Astrocyte of the spinal cord (primary cell): ENCODE measurements around the gene HSPA14.
"Not testable (repeated sequence)": the region's sequence is repeated elsewhere in the genome, so short reads cannot be mapped to it uniquely, and the experiment has no call there.

Source experiments
- DNase-seq: peaks from one replicate; pipeline ENCODE4 v3.0.0; 2011; ENCODE audit warnings: low read depth, low spot score
- H3K4me3 ChIP-seq: 2 replicates; pipeline ENCODE4 v1.5.1; 2011; ENCODE audit warnings: low read depth, mild to moderate bottlenecking, low read length, moderate library complexity
- in situ Hi-C: cut with HindIII; loops from 2 replicates; pipeline ENCODE4 v1.10.0; 2017; ENCODE audit warnings: low sequenced_read_pairs
- TF ChIP-seq, protein P1 (sequence below): IDR thresholded peaks from 2 replicates; pipeline ENCODE4 v1.5.1; 2012; ENCODE audit warnings: low read depth, mild to moderate bottlenecking, low read length, inconsistent platforms

HSPA14 gene

DNA sequence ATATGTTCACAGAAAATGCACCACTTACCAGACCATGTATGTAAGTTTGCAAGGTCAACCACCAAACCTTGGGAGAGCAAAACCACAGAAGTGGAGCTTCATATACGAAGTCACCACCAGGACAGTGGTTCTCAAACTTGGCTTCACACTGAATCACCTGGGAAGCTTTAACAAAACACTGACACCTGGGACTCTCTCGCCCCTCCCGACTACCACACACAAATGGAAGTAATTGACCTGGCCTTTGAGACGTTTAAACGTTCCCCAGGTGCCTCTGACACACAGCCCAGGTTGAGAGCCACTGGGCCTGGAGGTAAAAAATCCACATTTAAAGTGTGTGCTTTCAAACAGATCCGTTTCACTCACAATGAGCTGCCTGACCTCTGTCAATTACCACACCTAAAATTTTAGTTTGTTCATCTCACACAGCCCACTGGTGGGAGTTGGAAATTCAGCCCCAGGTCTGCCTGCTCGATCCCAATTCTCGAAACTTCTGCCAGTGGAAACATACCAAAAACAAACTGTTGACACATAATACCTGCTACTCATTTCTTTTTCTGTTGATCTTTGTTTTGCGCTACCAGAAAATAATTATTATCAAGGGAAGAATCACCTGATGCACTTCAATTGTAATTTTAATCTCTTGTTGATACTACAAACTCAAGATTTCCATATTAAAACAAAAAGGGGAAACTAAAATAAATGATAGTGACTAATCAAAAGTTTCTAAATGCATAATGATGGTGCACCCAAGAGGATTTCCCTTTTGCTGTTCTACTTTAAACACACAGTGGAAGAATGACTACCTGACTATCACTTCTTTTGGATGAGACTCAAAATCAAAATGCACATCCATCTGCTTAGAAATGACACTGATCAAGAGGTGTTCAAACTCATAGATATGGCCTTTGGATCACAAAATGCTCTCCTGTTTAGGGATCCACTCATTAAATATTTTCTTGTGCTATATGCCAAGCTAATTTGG lies 26.8 kb upstream of the HSPA14 start:
- TF ChIP-seq, protein P1, sequence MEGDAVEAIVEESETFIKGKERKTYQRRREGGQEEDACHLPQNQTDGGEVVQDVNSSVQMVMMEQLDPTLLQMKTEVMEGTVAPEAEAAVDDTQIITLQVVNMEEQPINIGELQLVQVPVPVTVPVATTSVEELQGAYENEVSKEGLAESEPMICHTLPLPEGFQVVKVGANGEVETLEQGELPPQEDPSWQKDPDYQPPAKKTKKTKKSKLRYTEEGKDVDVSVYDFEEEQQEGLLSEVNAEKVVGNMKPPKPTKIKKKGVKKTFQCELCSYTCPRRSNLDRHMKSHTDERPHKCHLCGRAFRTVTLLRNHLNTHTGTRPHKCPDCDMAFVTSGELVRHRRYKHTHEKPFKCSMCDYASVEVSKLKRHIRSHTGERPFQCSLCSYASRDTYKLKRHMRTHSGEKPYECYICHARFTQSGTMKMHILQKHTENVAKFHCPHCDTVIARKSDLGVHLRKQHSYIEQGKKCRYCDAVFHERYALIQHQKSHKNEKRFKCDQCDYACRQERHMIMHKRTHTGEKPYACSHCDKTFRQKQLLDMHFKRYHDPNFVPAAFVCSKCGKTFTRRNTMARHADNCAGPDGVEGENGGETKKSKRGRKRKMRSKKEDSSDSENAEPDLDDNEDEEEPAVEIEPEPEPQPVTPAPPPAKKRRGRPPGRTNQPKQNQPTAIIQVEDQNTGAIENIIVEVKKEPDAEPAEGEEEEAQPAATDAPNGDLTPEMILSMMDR = no peak
- no peak for DNase-seq
- H3K4me3 ChIP-seq = no peak overlapping the region
- in situ Hi-C loops = no loop called here

DNA sequence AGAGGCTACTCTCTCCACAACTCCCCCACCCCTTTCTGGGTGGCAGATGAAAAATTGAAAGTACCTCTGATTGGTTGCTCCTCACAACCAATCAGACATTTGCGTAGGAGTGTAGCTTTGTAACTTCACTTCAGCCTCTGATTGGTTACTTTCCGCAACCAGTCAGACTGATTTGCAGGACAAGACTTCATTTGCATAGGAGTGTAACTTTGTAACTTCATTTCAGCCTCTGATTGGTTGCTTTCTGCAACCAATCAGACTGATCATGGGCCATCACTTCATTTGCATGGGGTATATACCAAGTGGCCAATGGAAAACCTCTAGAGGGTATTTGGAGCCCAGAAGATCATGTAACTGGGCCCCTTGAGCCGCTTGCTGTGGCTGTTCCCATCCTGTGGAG lies 25.8 kb upstream of the HSPA14 start:
- DNase-seq = no peak
- TF ChIP-seq, protein P1 = no peak
- no peak overlapping the region for H3K4me3 ChIP-seq
- in situ Hi-C loops = no loop called here

DNA sequence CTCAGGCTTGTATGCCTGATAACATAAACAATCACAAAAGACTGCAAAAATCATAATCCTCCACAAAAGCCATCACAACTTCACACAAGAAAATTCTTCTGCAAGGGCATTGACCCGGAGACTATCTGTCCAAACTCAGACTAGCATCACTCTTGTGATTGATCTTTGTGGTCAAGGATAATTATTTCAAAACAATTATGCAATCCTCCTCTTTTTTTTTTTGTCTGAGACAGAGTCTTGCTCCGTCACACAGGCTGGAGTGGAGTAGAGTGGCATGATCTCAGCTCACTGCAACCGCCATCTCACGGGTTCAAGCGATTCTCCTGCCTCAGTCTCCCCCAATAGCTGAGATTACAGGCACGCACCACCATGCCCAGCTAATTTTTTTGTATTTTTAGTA lies 22.4 kb upstream of the HSPA14 start:
- H3K4me3 ChIP-seq = no peak overlapping the region
- TF ChIP-seq, protein P1 = no peak
- in situ Hi-C loops = no loop called here
- DNase-seq = no peak

DNA sequence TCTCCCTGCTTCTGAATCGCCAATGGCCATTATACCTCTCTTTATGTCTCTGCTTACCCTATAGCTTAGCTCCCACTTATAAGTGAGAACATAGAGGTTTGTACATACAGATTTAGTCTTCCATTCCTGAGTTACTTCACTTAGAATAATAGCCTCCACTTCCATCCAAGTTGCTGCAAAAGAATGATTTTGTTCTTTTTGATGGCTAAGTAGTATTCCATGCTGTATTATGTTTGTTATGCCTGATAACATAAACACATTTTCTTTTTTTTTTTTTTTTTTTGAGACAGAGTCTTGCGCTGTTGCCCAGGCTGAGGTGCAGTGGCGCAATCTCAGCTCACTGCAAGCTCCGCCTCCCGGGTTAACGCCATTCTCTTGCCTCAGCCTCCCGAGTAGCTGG lies 21.4 kb upstream of the HSPA14 start:
- H3K4me3 ChIP-seq, DNase-seq, in situ Hi-C loops: not testable (repeated sequence)

DNA sequence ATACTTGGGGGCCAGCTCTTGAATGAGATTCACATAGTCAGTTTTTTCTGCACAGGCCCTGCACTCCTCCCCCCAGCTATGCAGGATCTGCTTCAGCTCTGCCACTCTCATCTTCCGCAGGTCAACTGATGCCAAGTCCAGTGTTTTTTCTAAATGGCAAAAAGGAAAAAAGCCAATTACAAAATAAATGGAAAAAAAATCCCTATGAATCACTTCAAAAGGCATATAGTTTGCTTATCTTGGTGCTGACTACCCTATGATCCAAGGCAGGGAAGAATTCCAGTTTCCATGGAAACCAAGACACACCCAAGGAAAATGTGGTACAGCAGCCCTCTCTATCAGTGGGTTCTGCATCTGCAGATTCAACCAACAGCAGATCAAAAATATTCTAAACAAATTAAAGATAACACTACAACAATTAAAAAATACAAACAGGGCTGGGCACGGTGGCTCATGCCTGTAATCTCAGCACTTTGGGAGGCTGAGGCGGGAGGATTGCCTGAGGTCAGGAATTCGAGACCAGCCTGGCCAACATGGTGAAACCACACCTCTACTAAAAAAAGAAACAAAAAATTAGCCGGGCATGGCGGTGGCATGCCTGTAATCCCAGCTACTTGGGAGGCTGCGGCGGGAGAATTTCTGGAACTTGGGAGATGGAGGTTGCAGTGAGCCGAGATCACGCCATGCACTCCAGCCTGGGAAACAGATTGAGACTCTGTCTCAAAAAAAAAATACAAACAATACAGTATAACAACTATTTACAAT lies 17.9 kb upstream of the HSPA14 start:
- in situ Hi-C loops = no loop called here
- TF ChIP-seq, protein P1 = no peak
- no peak overlapping the region for H3K4me3 ChIP-seq
- peak; percentile 75 for DNase-seq

DNA sequence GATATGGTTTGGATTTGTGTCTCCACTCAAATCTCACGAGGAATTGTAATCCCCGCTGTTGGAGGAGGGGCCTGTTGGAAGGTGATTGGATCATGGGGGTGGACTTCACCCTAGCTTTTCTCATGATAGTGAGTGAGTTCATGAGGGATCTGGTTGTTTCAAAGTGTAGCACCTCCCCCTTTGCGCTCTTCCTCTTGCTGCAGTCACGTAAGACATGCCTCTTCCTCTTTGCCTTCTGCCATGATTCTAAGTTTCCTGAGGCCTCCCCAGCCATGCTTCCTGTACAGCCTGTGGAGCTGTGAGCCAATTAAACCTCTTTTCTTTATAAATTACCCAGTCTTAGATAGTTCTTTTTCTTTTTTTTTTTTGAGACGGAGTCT lies 17.3 kb upstream of the HSPA14 start:
- no peak overlapping the region for H3K4me3 ChIP-seq
- TF ChIP-seq, protein P1 = no peak
- no peak for DNase-seq
- in situ Hi-C loops = no loop called here
